Nephron progenitor cell (in vitro differentiated cells): Measurements from ENCODE around the gene FHL1.

Experiments used
- DNase-seq: peaks from one replicate; pipeline ENCODE4 v3.0.0; 2021
- H3K27ac Mint-ChIP-seq: 2 replicates; pipeline ENCODE4 v1.8.0; 2021; ENCODE audit warnings: mild to moderate bottlenecking, moderate library complexity, mixed read lengths
- H3K27me3 Mint-ChIP-seq: 2 replicates; pipeline ENCODE4 v1.8.0; 2021; ENCODE audit warnings: mild to moderate bottlenecking, low read depth, mixed read lengths; ENCODE audit not compliant: poor library complexity
- H3K36me3 Mint-ChIP-seq: 2 replicates; pipeline ENCODE4 v1.8.0; 2021; ENCODE audit warnings: low read depth, mixed read lengths
- H3K4me1 Mint-ChIP-seq: 2 replicates; pipeline ENCODE4 v1.8.0; 2021; ENCODE audit warnings: mixed read lengths
- H3K4me3 Mint-ChIP-seq: 2 replicates; pipeline ENCODE4 v1.8.0; 2021; ENCODE audit warnings: mild to moderate bottlenecking, moderate library complexity, mixed read lengths
- H3K9me3 Mint-ChIP-seq: 2 replicates; pipeline ENCODE4 v1.8.0; 2021; ENCODE audit warnings: mild to moderate bottlenecking, moderate library complexity, mixed read lengths
- TF ChIP-seq, protein P1 (sequence below): fragments of 200-600 bp; sonication (generic); IDR thresholded peaks from 2 replicates; pipeline ENCODE4 v1.5.0; 2021; ENCODE audit warnings: antibody characterized with exemption

FHL1 gene

DNA sequence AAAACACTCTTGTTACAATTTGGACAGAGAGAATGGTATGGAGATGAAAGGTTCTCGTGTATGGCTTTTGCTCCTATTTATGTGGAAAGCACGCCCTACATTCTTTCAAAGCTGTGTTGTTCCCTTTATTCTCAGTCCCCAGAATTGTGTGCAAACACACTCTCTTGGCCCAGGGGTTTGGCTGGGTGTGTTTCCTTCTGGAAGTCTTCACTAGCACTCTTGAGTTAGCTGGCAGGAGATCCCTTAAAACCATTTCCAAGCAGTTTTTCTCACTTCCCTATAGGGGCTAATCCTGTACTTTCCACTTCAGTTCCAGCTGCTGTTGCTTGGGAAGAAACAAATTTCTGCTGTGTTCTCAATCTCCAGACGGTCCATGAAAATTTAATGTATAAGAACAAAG is 35.1 kb downstream of the FHL1 start:
- H3K27ac Mint-ChIP-seq, result no peak overlapping the region
- H3K27me3 Mint-ChIP-seq, result no peaks in the 10 kb centered on the region
- H3K9me3 Mint-ChIP-seq, result peaks cover 22% of the 10 kb centered on the region
- H3K4me3 Mint-ChIP-seq, result no peak overlapping the region
- H3K4me1 Mint-ChIP-seq, result peaks cover 31% of the 10 kb centered on the region
- TF ChIP-seq, protein P1, sequence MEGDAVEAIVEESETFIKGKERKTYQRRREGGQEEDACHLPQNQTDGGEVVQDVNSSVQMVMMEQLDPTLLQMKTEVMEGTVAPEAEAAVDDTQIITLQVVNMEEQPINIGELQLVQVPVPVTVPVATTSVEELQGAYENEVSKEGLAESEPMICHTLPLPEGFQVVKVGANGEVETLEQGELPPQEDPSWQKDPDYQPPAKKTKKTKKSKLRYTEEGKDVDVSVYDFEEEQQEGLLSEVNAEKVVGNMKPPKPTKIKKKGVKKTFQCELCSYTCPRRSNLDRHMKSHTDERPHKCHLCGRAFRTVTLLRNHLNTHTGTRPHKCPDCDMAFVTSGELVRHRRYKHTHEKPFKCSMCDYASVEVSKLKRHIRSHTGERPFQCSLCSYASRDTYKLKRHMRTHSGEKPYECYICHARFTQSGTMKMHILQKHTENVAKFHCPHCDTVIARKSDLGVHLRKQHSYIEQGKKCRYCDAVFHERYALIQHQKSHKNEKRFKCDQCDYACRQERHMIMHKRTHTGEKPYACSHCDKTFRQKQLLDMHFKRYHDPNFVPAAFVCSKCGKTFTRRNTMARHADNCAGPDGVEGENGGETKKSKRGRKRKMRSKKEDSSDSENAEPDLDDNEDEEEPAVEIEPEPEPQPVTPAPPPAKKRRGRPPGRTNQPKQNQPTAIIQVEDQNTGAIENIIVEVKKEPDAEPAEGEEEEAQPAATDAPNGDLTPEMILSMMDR, result no peak
- H3K36me3 Mint-ChIP-seq, result no peaks in the 10 kb centered on the region
- DNase-seq, result no peak

DNA sequence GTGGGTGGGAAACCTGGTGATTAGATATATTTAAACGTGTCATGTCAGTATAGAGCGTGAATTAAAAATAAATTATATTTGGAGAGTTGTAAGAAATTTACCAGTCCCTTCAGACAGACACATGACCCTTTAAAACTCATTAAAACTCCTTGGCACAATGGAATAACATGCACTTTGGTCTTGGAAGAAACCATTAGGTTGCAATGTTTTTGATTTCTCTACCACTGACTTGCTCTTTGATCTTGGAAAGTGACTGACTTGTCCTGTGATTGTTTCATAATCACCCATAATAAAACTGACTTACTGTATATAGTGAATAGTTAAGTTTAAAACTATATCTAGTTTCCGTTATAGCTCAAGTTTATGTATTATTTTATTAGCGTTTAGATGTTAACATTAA is 35.8 kb downstream of the FHL1 start:
- H3K27me3 Mint-ChIP-seq, result no peaks in the 10 kb centered on the region
- no peak for DNase-seq
- H3K4me1 Mint-ChIP-seq, result peaks cover 31% of the 10 kb centered on the region
- H3K9me3 Mint-ChIP-seq, result peaks cover 22% of the 10 kb centered on the region
- H3K27ac Mint-ChIP-seq, result no peak overlapping the region
- H3K36me3 Mint-ChIP-seq, result no peaks in the 10 kb centered on the region
- TF ChIP-seq, protein P1, result no peak
- H3K4me3 Mint-ChIP-seq, result no peak overlapping the region

DNA sequence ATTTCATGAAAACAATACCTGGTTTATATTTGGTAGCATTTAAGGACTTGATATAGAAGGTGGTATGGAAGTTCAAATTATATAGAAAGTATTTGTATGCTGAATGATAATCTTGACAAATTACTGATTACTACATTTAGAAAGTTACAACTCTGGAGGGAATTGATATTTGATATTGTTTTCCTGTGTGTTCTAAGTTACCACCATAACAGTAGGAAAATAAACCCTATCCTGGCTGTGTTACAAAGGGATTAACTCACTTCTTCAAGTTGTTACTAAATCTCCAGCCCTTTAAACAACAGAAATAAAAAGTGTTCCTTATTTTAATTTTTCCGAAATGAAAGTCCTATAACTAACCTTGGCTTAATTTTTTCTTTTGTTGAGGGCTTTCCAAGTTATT is 36.6 kb downstream of the FHL1 start:
- H3K27ac Mint-ChIP-seq, result peak overlapping the region; percentile 88
- peak overlapping the region; percentile 18 for H3K4me3 Mint-ChIP-seq
- no peak for DNase-seq
- H3K27me3 Mint-ChIP-seq, result no peaks in the 10 kb centered on the region
- peaks cover 22% of the 10 kb centered on the region for H3K9me3 Mint-ChIP-seq
- H3K4me1 Mint-ChIP-seq, result peaks cover 31% of the 10 kb centered on the region
- TF ChIP-seq, protein P1, result no peak
- H3K36me3 Mint-ChIP-seq, result no peaks in the 10 kb centered on the region

DNA sequence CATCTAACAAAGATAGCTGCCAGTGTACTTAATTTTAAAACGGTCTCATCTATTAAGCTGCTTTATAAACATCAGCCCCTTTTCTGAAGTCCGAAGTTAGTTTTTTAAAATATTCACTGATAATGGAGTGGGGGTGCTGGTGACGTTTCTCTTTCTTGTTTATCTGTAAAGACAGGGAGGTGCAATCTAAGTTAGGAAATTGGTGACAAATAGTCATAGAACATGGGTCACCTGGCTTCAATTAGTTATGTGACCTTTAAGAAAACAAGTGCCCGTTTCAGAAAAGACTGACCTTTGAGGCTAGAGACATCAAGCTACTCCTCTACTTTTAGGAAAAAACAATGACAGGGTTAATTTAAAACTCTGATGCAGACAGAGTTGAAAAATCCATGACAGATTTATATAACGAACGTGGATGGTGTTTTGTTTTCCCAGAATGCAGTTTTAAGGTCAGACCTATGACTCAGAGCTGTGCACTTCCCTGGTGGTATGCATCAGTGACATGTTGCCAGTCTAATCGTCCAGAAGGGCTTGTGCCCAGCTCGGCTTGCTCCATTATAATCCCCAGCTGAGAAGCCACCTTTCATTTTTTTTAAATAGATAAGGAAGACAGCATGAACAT is 38.2 kb downstream of the FHL1 start:
- H3K27me3 Mint-ChIP-seq, result no peaks in the 10 kb centered on the region
- H3K4me1 Mint-ChIP-seq, result peaks cover 26% of the 10 kb centered on the region
- no peaks in the 10 kb centered on the region for H3K36me3 Mint-ChIP-seq
- no peak overlapping the region for H3K4me3 Mint-ChIP-seq
- peaks cover 16% of the 10 kb centered on the region for H3K9me3 Mint-ChIP-seq
- no peak for DNase-seq
- TF ChIP-seq, protein P1, result no peak
- H3K27ac Mint-ChIP-seq, result peak overlapping the region; percentile 57

DNA sequence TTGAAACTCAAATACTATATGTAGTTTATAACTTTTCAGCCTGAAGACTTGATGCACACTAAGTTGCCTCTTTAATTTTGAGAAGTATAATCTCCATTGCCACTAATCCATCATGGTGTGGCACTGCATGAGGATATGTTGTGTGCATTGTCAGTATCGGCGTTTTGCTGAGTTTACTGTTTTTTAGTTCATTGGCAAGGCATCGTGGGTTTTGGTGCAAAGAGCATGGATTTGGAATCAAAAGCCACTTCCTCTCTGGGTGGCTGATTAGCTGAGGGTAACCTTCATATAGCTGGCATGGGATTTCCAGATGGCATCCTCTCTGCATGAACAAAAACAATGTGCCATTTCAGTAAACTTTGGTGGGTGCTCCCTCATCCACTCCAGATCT is 38.7 kb downstream of the FHL1 start:
- Mint-ChIP-seq H3K27ac (no peak overlapping the region), H3K4me1 (peaks cover 26% of the 10 kb centered on the region), H3K27me3 (no peaks in the 10 kb centered on the region), H3K4me3 (no peak overlapping the region), H3K36me3 (peaks cover 3% of the 10 kb centered on the region), H3K9me3 (peaks cover 19% of the 10 kb centered on the region)
- DNase-seq, result no peak
- TF ChIP-seq, protein P1, result no peak

DNA sequence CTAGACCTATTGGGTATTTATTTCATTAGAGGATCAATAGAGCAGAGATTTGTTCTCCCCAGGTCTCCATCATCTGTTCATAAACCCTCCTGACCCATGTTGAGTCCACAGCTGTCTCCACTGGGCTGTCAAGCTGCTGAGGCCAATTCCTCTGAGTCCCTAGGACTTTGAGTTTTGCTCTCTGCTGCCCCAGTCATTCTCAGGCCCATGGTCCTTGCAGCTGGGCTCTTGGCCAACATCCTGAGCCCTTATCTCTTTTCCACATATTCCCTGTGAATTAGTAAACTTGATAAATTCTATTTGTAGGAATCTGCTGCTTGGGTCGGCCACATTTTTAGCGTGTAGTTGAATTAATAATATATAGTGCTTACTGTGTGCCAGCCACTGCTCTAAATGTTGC is 41.9 kb downstream of the FHL1 start:
- peaks cover 14% of the 10 kb centered on the region for H3K36me3 Mint-ChIP-seq
- H3K4me1 Mint-ChIP-seq, result peaks cover 26% of the 10 kb centered on the region
- H3K4me3 Mint-ChIP-seq, result no peak overlapping the region
- no peak for DNase-seq
- peaks cover 32% of the 10 kb centered on the region for H3K9me3 Mint-ChIP-seq
- no peak overlapping the region for H3K27ac Mint-ChIP-seq
- TF ChIP-seq, protein P1, result no peak
- no peaks in the 10 kb centered on the region for H3K27me3 Mint-ChIP-seq
